Amniotic stem cell (primary cell): ENCODE results near the gene ERC1.
A peak's percentile ranks its signal among the peaks of the same experiment; 100 is the strongest.
"Not testable (repeated sequence)": the region's sequence is repeated elsewhere in the genome, so short reads cannot be mapped to it uniquely, and the experiment has no call there.

Experiments used
- DNase-seq: peaks from one replicate; lab custom pipeline; 2025; lab: John Stamatoyannopoulos, UW

Gene ERC1

GRCh38 chr12:1030779-1031178, 39.8 kb downstream of the ERC1 start:
- no peak for DNase-seq

GRCh38 chr12:1034243-1034642, 43.2 kb downstream of the ERC1 start:
- no peak for DNase-seq

GRCh38 chr12:1034751-1035457, 43.9 kb downstream of the ERC1 start:
- no peak for DNase-seq

GRCh38 chr12:1041478-1041877, 50.5 kb downstream of the ERC1 start:
- no peak for DNase-seq

GRCh38 chr12:1044199-1044598, 53.2 kb downstream of the ERC1 start:
- DNase-seq = no peak

GRCh38 chr12:1044696-1045095, 53.7 kb downstream of the ERC1 start:
- peak; percentile 11 for DNase-seq

- DNase-seq = no peak
These were observed 55.7 kb downstream of the ERC1 start for GRCh38 chr12:1046727-1047126.

GRCh38 chr12:1047898-1048660, 57.1 kb downstream of the ERC1 start:
- DNase-seq = no peak

- no peak for DNase-seq
These were observed 59.2 kb downstream of the ERC1 start for GRCh38 chr12:1050059-1050707.

- DNase-seq = not testable (repeated sequence)
These were observed 60.6 kb downstream of the ERC1 start for GRCh38 chr12:1051672-1052071.

GRCh38 chr12:1053690-1054089, 62.7 kb downstream of the ERC1 start:
- DNase-seq = no peak

GRCh38 chr12:1054117-1054870, 63.3 kb downstream of the ERC1 start:
- no peak for DNase-seq

GRCh38 chr12:1056390-1056789, 65.4 kb downstream of the ERC1 start:
- no peak for DNase-seq

- no peak for DNase-seq
These were observed 67.4 kb downstream of the ERC1 start for GRCh38 chr12:1058423-1058822.

- no peak for DNase-seq
These were observed 68.1 kb downstream of the ERC1 start for GRCh38 chr12:1059162-1059561.

- no peak for DNase-seq
These were observed 72.8 kb downstream of the ERC1 start for GRCh38 chr12:1063852-1064251.

GRCh38 chr12:1064317-1064716, 73.3 kb downstream of the ERC1 start:
- DNase-seq = no peak

- no peak for DNase-seq
These were observed 74.6 kb downstream of the ERC1 start for GRCh38 chr12:1065629-1066028.

- no peak for DNase-seq
These were observed 78.8 kb downstream of the ERC1 start for GRCh38 chr12:1069846-1070245.

GRCh38 chr12:1071182-1071581, 80.2 kb downstream of the ERC1 start:
- DNase-seq = no peak

GRCh38 chr12:1073652-1074051, 82.6 kb downstream of the ERC1 start:
- no peak for DNase-seq

- no peak for DNase-seq
These were observed 86.2 kb downstream of the ERC1 start for GRCh38 chr12:1077036-1077803.
